HT-29 (cell line): ENCODE data around the gene NUSAP1. TPM values are rescaled to one million over a fixed set of nuclear protein-coding genes. Genes with fewer than 3 reads are reported as not detected.
"Not testable (repeated sequence)": the region's sequence is repeated elsewhere in the genome, so short reads cannot be mapped to it uniquely, and the experiment has no call there.

Source experiments
- DNase-seq: peaks from one replicate; pipeline ENCODE4 v3.0.0-alpha.2; 2015; ENCODE audit warnings: low spot score
- total RNA-seq: library from RNA; depleted of rRNA; stranded (reverse); fragments of >200 nt; shearing (Covaris generic); gene quantifications from 2 replicates; pipeline ENCODE4 v1.2.3, GENCODE V29; 2014

Gene NUSAP1
- total RNA-seq, 1 experiment from 2014 or later: 167 TPM

- DNase-seq: no peak
Measured at GRCh38 chr15:41331833-41332193, 868 bp upstream of the NUSAP1 start.

- DNase-seq: peak; percentile 79
Measured at GRCh38 chr15:41333026-41333562, 413 bp downstream of the NUSAP1 start.

- peak; percentile 27 for DNase-seq
Measured at GRCh38 chr15:41334293-41335120, 1.8 kb downstream of the NUSAP1 start.

- DNase-seq: no peak
Measured at GRCh38 chr15:41336549-41336948, 3.9 kb downstream of the NUSAP1 start.

- no peak for DNase-seq
Measured at GRCh38 chr15:41337047-41337446, 4.4 kb downstream of the NUSAP1 start.

- DNase-seq: no peak
Measured at GRCh38 chr15:41337631-41338522, 5.2 kb downstream of the NUSAP1 start.

GRCh38 chr15:41340189-41340695 is 7.6 kb downstream of the NUSAP1 start:
- DNase-seq: no peak

- DNase-seq: no peak
Measured at GRCh38 chr15:41341519-41341918, 8.8 kb downstream of the NUSAP1 start.

- DNase-seq: no peak
Measured at GRCh38 chr15:41347236-41347635, 14.6 kb downstream of the NUSAP1 start.

- DNase-seq: no peak
Measured at GRCh38 chr15:41350057-41350717, 17.5 kb downstream of the NUSAP1 start.

- no peak for DNase-seq
Measured at GRCh38 chr15:41354371-41354770, 21.7 kb downstream of the NUSAP1 start.

- no peak for DNase-seq
Measured at GRCh38 chr15:41367418-41367817, 34.7 kb downstream of the NUSAP1 start.

GRCh38 chr15:41377978-41378377 is 45.3 kb downstream of the NUSAP1 start:
- DNase-seq: no peak

GRCh38 chr15:41383974-41384749 is 51.5 kb downstream of the NUSAP1 start:
- DNase-seq: not testable (repeated sequence)

- DNase-seq: no peak
Measured at GRCh38 chr15:41387646-41388045, 55.0 kb downstream of the NUSAP1 start.

- DNase-seq: no peak
Measured at GRCh38 chr15:41392659-41393058, 60.0 kb downstream of the NUSAP1 start.

- DNase-seq: no peak
Measured at GRCh38 chr15:41394924-41395323, 62.2 kb downstream of the NUSAP1 start.

GRCh38 chr15:41396111-41396510 is 63.4 kb downstream of the NUSAP1 start:
- DNase-seq: no peak

- no peak for DNase-seq
Measured at GRCh38 chr15:41401904-41402267, 69.2 kb downstream of the NUSAP1 start.

GRCh38 chr15:41407341-41407740 is 74.7 kb downstream of the NUSAP1 start:
- no peak for DNase-seq

GRCh38 chr15:41408234-41408641 is 75.6 kb downstream of the NUSAP1 start:
- DNase-seq: no peak
